Heart right ventricle (tissue), 16 donors: ENCODE measurements around the gene PSMD5. TPM values are rescaled to one million over a fixed set of nuclear protein-coding genes. Genes with fewer than 3 reads are reported as not detected.

ENCODE experiments used
- ATAC-seq, 8 donors: fragments of 200-7000 bp; cut with Tn5 transposase; one replicate each; pipeline ENCODE4 v1.9.1; 2020; ENCODE audit warnings: mild to moderate bottlenecking in 8 of 8, moderate library complexity in 8 of 8, moderate number of reproducible peaks in 1 of 8
- DNase-seq, 2 donors: peaks; one replicate each; pipeline ENCODE4 v3.0.0-alpha.2; 2020
- H3K27ac ChIP-seq, 10 donors: fragments of 200-600 bp; sonication (generic) in 2 of 10; one replicate each; pipeline versions ENCODE4 v1.5.0 to v1.8.0; 2020 to 2022; ENCODE audit warnings: mild to moderate bottlenecking in 3 of 10
- H3K27me3 ChIP-seq, 7 donors: fragments of 200-600 bp; one replicate each; pipeline ENCODE4 v1.8.0; 2021 to 2022; ENCODE audit warnings: mild to moderate bottlenecking in 2 of 7
- H3K36me3 ChIP-seq, 9 donors: fragments of 200-600 bp; sonication (generic) in 1 of 9; one replicate each; pipeline versions ENCODE4 v1.5.0 to v1.8.0; 2020 to 2022; ENCODE audit warnings: mild to moderate bottlenecking in 2 of 9
- H3K4me1 ChIP-seq, 9 donors: fragments of 200-600 bp; sonication (generic) in 1 of 9; one replicate each; pipeline versions ENCODE4 v1.5.0 to v1.8.0; 2020 to 2022; ENCODE audit warnings: mild to moderate bottlenecking in 4 of 9
- H3K4me3 ChIP-seq, 10 donors: fragments of 200-600 bp; sonication (generic) in 2 of 10; one replicate each; pipeline versions ENCODE4 v1.5.0 to v1.8.0; 2020 to 2022; ENCODE audit warnings: mild to moderate bottlenecking in 7 of 10, moderate library complexity in 2 of 10
- H3K9me3 ChIP-seq, 11 donors: fragments of 200-600 bp in 10 of 11; sonication (generic) in 2 of 11; one replicate each; pipeline versions ENCODE4 v1.5.0 to v1.8.0; 2013 to 2022; ENCODE audit warnings: mild to moderate bottlenecking in 2 of 11, control low read depth in 1 of 11, moderate library complexity in 1 of 11
- CTCF ChIP-seq, 9 donors: fragments of 200-600 bp; sonication (generic) in 2 of 9; IDR thresholded peaks; one replicate each; pipeline versions ENCODE4 v1.5.0 to v1.8.0; 2021 to 2022; ENCODE audit warnings: antibody characterized with exemption in 9 of 9, mild to moderate bottlenecking in 5 of 9, moderate library complexity in 1 of 9
- WGBS, 2 donors: extraction: QIAGEN DNeasy Blood & Tissue Kit; methylation state at CpG; one replicate each; pipeline ENCODE4 v1.1.7; 2013; ENCODE audit warnings: inconsistent platforms in 1 of 2; 5-methylcytosine and 5-hydroxymethylcytosine counted together
- intact Hi-C, 10 donors: fragments of 100-400 bp; cut with DNase I; formaldehyde crosslinking; loops; one replicate each; pipeline versions ENCODE4 v1.11.1 to v1.14.2; 2022
- polyA plus RNA-seq, 2 donors: library from polyadenylated mRNA; stranded (reverse); fragments of 200-250 nt; gene quantifications; one replicate each; pipeline ENCODE4 v1.2.3, GENCODE V29; 2013
- total RNA-seq, 10 donors: library from RNA; stranded (reverse); fragmentation: NEBNext Ultra II Directional in 3 of 10; extraction: Animal tissue kit (Norgen Biotek cat#: 25700) in 3 of 10; gene quantifications; one replicate each; pipeline versions ENCODE4 v1.2.1 to v1.2.4, GENCODE V29; 2021 to 2023
- donor health status: Arrhythmogenic right ventricular cardiomyopathy.
- donor health status: ischemic (EF 13 %, LVEDD 7.1; RV severe dilation, severe dysfunction).
- donor health status: healthy with polysubstance abuse.
- donor health status: DM: no; HTN: yes; CAD: no.
- donor health status: DM: no; HTN: no; CAD: no.
- donor health status: ischemic (EF 25% LVEDD 6.9; RV normal size, moderate dysfunction).
- donor health status: ischemic (EF 25% LVEDD 5.7; RV mildly dilated, moderate dysfunction).
- donor health status: healthy.
- donor health status: DM: yes; HTN: yes; CAD: no.
- donor health status: Ischemic cardiomyopathy.
- donor health status: ischemic (EF 35%, LVEDD 5.7; RV mildly dilated, moderate dysfunction).
- donor health status: nonischemic (EF 11% LVEDD 7.7; RV severe dilation, severe dysfunction).
- donor health status: DM: yes; HTN: yes; CAD: no.
- donor health status: PGD.
- donor health status: ischemic (EF 29% LVEDD 5.4; RV normal size, mild dysfunction).
- donor health status: nonischemic (EF 23%, LVEDD 6.1; RV moderate dilation, normal function).

PSMD5 gene
- total and polyA plus RNA-seq, 12 donors: 7.7 to 22.8 (median 14.3) TPM

- Histone ChIP-seq H3K27me3 (no peaks in the 10 kb centered on the region), H3K4me1 (peaks cover 0 to 25% (median 9%) of the 10 kb centered on the region in 9 donors), H3K36me3 (peaks cover 0 to 50% (median 0%) of the 10 kb centered on the region in 9 donors), H3K9me3 (no peaks in the 10 kb centered on the region), H3K4me3 (no peak overlapping the region), H3K27ac (peak overlapping the region in 1 of 10 donors; percentile 91)
- TF ChIP-seq CTCF (IDR thresholded peaks at IDR 0.05): no peak
- intact Hi-C loops: loop anchor here in 5 of 10 donors (2.0 to 10.0 kb wide), 5 partner anchors 53 to 200 kb away; partner anchors contain the start of genes CNTRL (in 1 of the 5) and TRAF1 (in 1 of the 5)
- DNase-seq (no peak), ATAC-seq (no peak)
- WGBS, 2 donors: 87 to 91% methylated on average over 10 of the region's 10 CpGs
Observed at GRCh38 chr9:120874226-120875194, 31.8 kb upstream of the PSMD5 start.

- H3K27ac ChIP-seq: no peak overlapping the region
- 83 to 87% methylated on average over 4 of the region's 4 CpGs for WGBS, 2 donors
- H3K36me3 ChIP-seq: peaks cover 0 to 52% (median 0%) of the 10 kb centered on the region in 9 donors
- H3K9me3 ChIP-seq: no peaks in the 10 kb centered on the region
- DNase-seq: no peak
- no peak for ATAC-seq
- H3K4me3 ChIP-seq: no peak overlapping the region
- H3K27me3 ChIP-seq: no peaks in the 10 kb centered on the region
- no peak for TF ChIP-seq CTCF (IDR thresholded peaks at IDR 0.05)
- intact Hi-C loops: loop anchor here in 2 of 10 donors (10.0 kb wide), 2 partner anchors 61 to 201 kb away; partner anchors contain the start of gene CNTRL (in 1 of the 2)
- peaks cover 0 to 30% (median 13%) of the 10 kb centered on the region in 9 donors for H3K4me1 ChIP-seq
Observed at GRCh38 chr9:120873512-120873911, 30.8 kb upstream of the PSMD5 start.

GRCh38 chr9:120872791-120873502, 30.2 kb upstream of the PSMD5 start:
- 96% methylated on average over 3 of the region's 3 CpGs for WGBS, 2 donors

More at GRCh38 chr9:120872791-120873502, 30.2 kb upstream of the PSMD5 start:
- Histone ChIP-seq H3K27ac (no peak overlapping the region), H3K4me1 (peaks cover 0 to 31% (median 18%) of the 10 kb centered on the region in 9 donors), H3K36me3 (peaks cover 0 to 52% (median 0%) of the 10 kb centered on the region in 9 donors), H3K27me3 (no peaks in the 10 kb centered on the region), H3K9me3 (no peaks in the 10 kb centered on the region), H3K4me3 (no peak overlapping the region)
- TF ChIP-seq CTCF (IDR thresholded peaks at IDR 0.05): no peak
- DNase-seq: no peak
- intact Hi-C loops: loop anchor here in 2 of 10 donors (10.0 kb wide), 2 partner anchors 62 to 202 kb away; partner anchors contain the start of gene CNTRL (in 1 of the 2)
- no peak for ATAC-seq
